GM12878 (cell line): ENCODE measurements around the gene ECI1. TPM values are rescaled to one million over a fixed set of nuclear protein-coding genes. Genes with fewer than 3 reads are reported as not detected.

ENCODE experiments used
- ATAC-seq: fragments of 200-7000 bp; cut with Tn5 transposase; 3 replicates; pipeline ENCODE4 v1.9.1; 2020; ENCODE audit warnings: mild to moderate bottlenecking, moderate library complexity
- BruUV-seq: library from RNA; stranded (reverse); fragments of 400-500 nt; replicated peaks from 2 replicates; lab custom pipeline; 2021; lab: Mats Ljungman, UMichigan
- CTCF ChIA-PET: fragments of 300-600 bp; sonication (Branson Sonifier 250); formaldehyde crosslinking; extraction: SDS; loops from one replicate; lab custom pipeline; 2021; ENCODE audit warnings: inconsistent platforms; lab: Yijun Ruan, JAX
- POLR2A ChIA-PET: fragments of 350-600 bp; formaldehyde crosslinking; extraction: SDS; loops from one replicate; lab custom pipeline; 2021; ENCODE audit warnings: inconsistent platforms; lab: Charles Lee
- RAD21 ChIA-PET: fragments of 300-600 bp; sonication (Branson Sonifier 250); formaldehyde crosslinking; loops from one replicate; lab custom pipeline; 2023; ENCODE audit warnings: antibody characterized with exemption; ENCODE audit not compliant: unreplicated experiment; lab: Charles Lee
- SMC1A ChIA-PET: fragments of 300-600 bp; sonication (Branson Sonifier 250); formaldehyde crosslinking; loops from one replicate; lab custom pipeline; 2023; ENCODE audit not compliant: unreplicated experiment, uncharacterized antibody; lab: Charles Lee
- DNase-seq: peaks from one replicate; pipeline ENCODE4 v3.0.0-alpha.2; 2011; ENCODE audit warnings: low read depth, low spot score
- FAIRE-seq: peaks from 3 replicates; lab custom pipeline; 2011; peaks lifted over from hg19 to GRCh38; lab: Jason Lieb, UNC
- H2AFZ ChIP-seq: 2 replicates; pipeline ENCODE4 v1.6.0; 2011; ENCODE audit warnings: low read depth, low read length, control low read depth; ENCODE audit not compliant: control insufficient read depth
- H3K27ac ChIP-seq: 2 replicates; pipeline ENCODE4 v1.5.1; 2011; ENCODE audit warnings: control low read depth; ENCODE audit not compliant: control insufficient read depth, insufficient read depth
- H3K27me3 ChIP-seq, 2 experiments: replicated peaks in 1 of 2; 2 replicates each; pipeline versions ENCODE4 v1.6.0 to v1.6.1; 2011; ENCODE audit warnings: low read length in 1 of 2; ENCODE audit not compliant: control insufficient read depth in 2 of 2, insufficient read depth in 2 of 2
- H3K36me3 ChIP-seq, 2 experiments: 2 replicates each; pipeline ENCODE4 v1.5.1; 2011; ENCODE audit warnings: low read length in 1 of 2; ENCODE audit not compliant: control insufficient read depth in 2 of 2, insufficient read depth in 2 of 2
- H3K4me1 ChIP-seq: 2 replicates; pipeline ENCODE4 v1.6.1; 2011; ENCODE audit warnings: mild to moderate bottlenecking, low read length, moderate library complexity, mixed read lengths; ENCODE audit not compliant: control insufficient read depth, insufficient read depth
- H3K4me2 ChIP-seq: 2 replicates; pipeline ENCODE4 v1.6.0; 2011; ENCODE audit warnings: control low read depth; ENCODE audit not compliant: control insufficient read depth, insufficient read depth
- H3K4me3 ChIP-seq: fragments of 200-600 bp; sonication (generic); 2 replicates; pipeline ENCODE4 v1.5.1; 2016
- H3K79me2 ChIP-seq: 2 replicates; pipeline ENCODE4 v1.6.0; 2011; ENCODE audit warnings: low read length; ENCODE audit not compliant: control insufficient read depth, insufficient read depth
- H3K9ac ChIP-seq: 2 replicates; pipeline ENCODE4 v1.8.0; 2011; ENCODE audit warnings: low read length, control low read depth, mixed read lengths; ENCODE audit not compliant: control insufficient read depth, insufficient read depth
- H3K9me3 ChIP-seq: replicated peaks from 3 replicates; pipeline ENCODE4 v1.5.1; 2011; ENCODE audit warnings: mild to moderate bottlenecking, low read length; ENCODE audit not compliant: control insufficient read depth, insufficient read depth
- H4K20me1 ChIP-seq: 2 replicates; pipeline ENCODE4 v1.6.0; 2011; ENCODE audit not compliant: control insufficient read depth, insufficient read depth
- ASH2L ChIP-seq: fragments of 300-600, 200-600 bp; sonication (generic); IDR thresholded peaks from 2 replicates; pipeline ENCODE4 v1.6.1; 2017; ENCODE audit warnings: low read depth, mild to moderate bottlenecking, borderline replicate concordance
- CBX5 ChIP-seq: sonication (generic); IDR thresholded peaks from 2 replicates; pipeline ENCODE4 v1.6.1; 2016; ENCODE audit warnings: low read depth, moderate library complexity, mild to moderate bottlenecking, inconsistent platforms
- EGR1 ChIP-seq, 2 experiments: IDR thresholded peaks; 1 replicate in 1 of 2; 2 replicates in 1 of 2; pipeline ENCODE4 v1.6.1; 2011 to 2012; ENCODE audit warnings: low read depth in 2 of 2, low read length in 2 of 2, borderline replicate concordance in 1 of 2, mild to moderate bottlenecking in 1 of 2, moderate library complexity in 1 of 2
- HCFC1 ChIP-seq: fragments of 150-350 bp; IDR thresholded peaks from 2 replicates; pipeline ENCODE4 v1.6.1; 2014; ENCODE audit warnings: low read length
- KDM1A ChIP-seq: fragments of 200-600 bp; sonication (generic); IDR thresholded peaks from 2 replicates; pipeline ENCODE4 v1.6.1; 2016; ENCODE audit warnings: borderline replicate concordance
- SMARCA5 ChIP-seq: fragments of 450-650 bp; IDR thresholded peaks from 2 replicates; pipeline ENCODE4 v1.6.1; 2017; ENCODE audit warnings: mild to moderate bottlenecking
- SPI1 ChIP-seq: IDR thresholded peaks from 2 replicates; pipeline ENCODE4 v1.6.1; 2011; ENCODE audit warnings: low read depth, mild to moderate bottlenecking, low read length, moderate library complexity, borderline replicate concordance; ENCODE audit not compliant: insufficient read depth
- SREBF1 ChIP-seq: IDR thresholded peaks from 2 replicates; pipeline ENCODE4 v1.6.1; 2012; ENCODE audit warnings: mild to moderate bottlenecking, low read length
- SREBF2 ChIP-seq: IDR thresholded peaks from 2 replicates; pipeline ENCODE4 v1.6.1; 2012; ENCODE audit warnings: mild to moderate bottlenecking, low read length
- TAF1 ChIP-seq: IDR thresholded peaks from 2 replicates; pipeline ENCODE4 v1.6.1; 2011; ENCODE audit warnings: mild to moderate bottlenecking, low read depth, low read length, borderline replicate concordance
- ZNF207 ChIP-seq: fragments of 450-650 bp; IDR thresholded peaks from 2 replicates; pipeline ENCODE4 v1.6.1; 2014; ENCODE audit warnings: antibody characterized with exemption, mild to moderate bottlenecking, borderline replicate concordance
- ZZZ3 ChIP-seq: IDR thresholded peaks from 2 replicates; pipeline ENCODE4 v1.6.1; 2011; ENCODE audit warnings: low read depth; ENCODE audit not compliant: control insufficient read depth, insufficient read length
- WGBS: methylation state at CpG from one replicate; pipeline ENCODE4 v1.1.6; 2016; ENCODE audit warnings: low lambda C conversion rate; ENCODE audit not compliant: insufficient replicate concordance, insufficient coverage; ENCODE audit errors: missing lambda C conversion rate; 5-methylcytosine and 5-hydroxymethylcytosine counted together
- in situ Hi-C: fragments of 300-500 bp; cut with MboI; formaldehyde crosslinking; loops from 9 replicates; pipeline ENCODE4 v1.14.3; 2018; ENCODE audit warnings: mixed read lengths
- intact Hi-C: fragments of 100-400 bp; cut with micrococcal nuclease; formaldehyde crosslinking; loops from one replicate; pipeline ENCODE4 v1.14.2; 2022; ENCODE audit not compliant: unreplicated experiment
- polyA plus RNA-seq, 11 experiments: library from polyadenylated mRNA; depleted of rRNA in 4 of 11; unstranded in 6 of 11; stranded (reverse) in 5 of 11; fragments of >200 nt; fragmentation: Nextera tagmentation in 4 of 11; fragmentation: Illumina TruSeq in 1 of 11; extraction: Ambion mirVana in 4 of 11; extraction: Trizol in 1 of 11; gene quantifications; 1 replicate in 1 of 11; 2 replicates in 10 of 11; pipeline versions ENCODE4 v1.2.1 to v1.2.3, GENCODE V29; 2011 to 2016; ENCODE audit warnings: inconsistent platforms in 2 of 11, missing spikeins in 2 of 11, low read depth in 1 of 11
- total RNA-seq, 4 experiments: library from RNA; depleted of rRNA in 3 of 4; stranded (reverse); fragments of >200 nt in 3 of 4; fragmentation: Illumina TruSeq in 1 of 4; extraction: Trizol in 1 of 4; gene quantifications; 2 replicates each; pipeline versions ENCODE4 v1.2.1 to v1.2.3, GENCODE V29; 2013 to 2021
- TF ChIP-seq, protein P1 (sequence below): fragments of 450-650 bp; IDR thresholded peaks from 2 replicates; pipeline ENCODE4 v1.6.1; 2014; ENCODE audit warnings: mild to moderate bottlenecking
- TF ChIP-seq, protein P2 (sequence below): fragments of 450-650 bp; IDR thresholded peaks from 2 replicates; pipeline ENCODE4 v1.6.1; 2017; ENCODE audit warnings: borderline replicate concordance
- TF ChIP-seq, protein P3 (sequence below), 3 experiments: IDR thresholded peaks in 2 of 3; conservative IDR thresholded peaks in 1 of 3; 2 replicates each; pipeline ENCODE4 v1.5.1; 2011; ENCODE audit warnings: low read depth in 3 of 3, low read length in 3 of 3, mild to moderate bottlenecking in 3 of 3, control low read depth in 2 of 3, moderate library complexity in 2 of 3, inconsistent platforms in 1 of 3, mixed read lengths in 1 of 3; ENCODE audit not compliant: control insufficient read depth in 2 of 3, insufficient read depth in 1 of 3; ENCODE audit errors: extremely low read depth in 1 of 3
- TF ChIP-seq, protein P4 (sequence below): IDR thresholded peaks from 2 replicates; pipeline ENCODE4 v1.6.1; 2012; ENCODE audit warnings: low read length, inconsistent platforms

Gene ECI1
- total and polyA plus RNA-seq, 10 of the 15 experiments (the other 5 are each of a cell fraction or from before 2014, with no cell fraction given), result 2.2 to 82.1 (median 24.8) TPM

DNA sequence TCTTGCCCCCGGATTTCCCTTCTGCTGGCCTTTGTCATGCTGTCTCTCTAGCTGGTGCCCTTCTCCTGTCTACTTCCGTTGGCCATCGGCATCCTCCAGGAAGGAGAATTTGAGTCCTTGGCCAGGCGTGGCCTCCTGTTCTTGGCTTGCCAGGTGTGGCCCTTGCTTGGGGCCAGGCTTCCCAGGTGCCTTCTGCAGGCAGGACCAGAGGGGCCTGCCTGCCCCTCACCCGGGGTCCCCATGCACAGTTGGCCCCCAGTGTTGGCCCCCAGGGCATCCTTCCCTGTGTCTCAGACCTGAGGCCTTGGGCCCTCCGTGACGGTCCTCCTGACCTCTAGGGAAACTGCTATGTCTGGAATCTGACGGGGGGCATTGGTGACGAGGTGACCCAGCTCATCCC, 43.5 kb downstream of the ECI1 start (continued):
- TF ChIP-seq, protein P1, sequence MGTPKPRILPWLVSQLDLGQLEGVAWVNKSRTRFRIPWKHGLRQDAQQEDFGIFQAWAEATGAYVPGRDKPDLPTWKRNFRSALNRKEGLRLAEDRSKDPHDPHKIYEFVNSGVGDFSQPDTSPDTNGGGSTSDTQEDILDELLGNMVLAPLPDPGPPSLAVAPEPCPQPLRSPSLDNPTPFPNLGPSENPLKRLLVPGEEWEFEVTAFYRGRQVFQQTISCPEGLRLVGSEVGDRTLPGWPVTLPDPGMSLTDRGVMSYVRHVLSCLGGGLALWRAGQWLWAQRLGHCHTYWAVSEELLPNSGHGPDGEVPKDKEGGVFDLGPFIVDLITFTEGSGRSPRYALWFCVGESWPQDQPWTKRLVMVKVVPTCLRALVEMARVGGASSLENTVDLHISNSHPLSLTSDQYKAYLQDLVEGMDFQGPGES, result no peak
- no peak for TF ChIP-seq SPI1
- TF ChIP-seq ASH2L, result no peak

DNA sequence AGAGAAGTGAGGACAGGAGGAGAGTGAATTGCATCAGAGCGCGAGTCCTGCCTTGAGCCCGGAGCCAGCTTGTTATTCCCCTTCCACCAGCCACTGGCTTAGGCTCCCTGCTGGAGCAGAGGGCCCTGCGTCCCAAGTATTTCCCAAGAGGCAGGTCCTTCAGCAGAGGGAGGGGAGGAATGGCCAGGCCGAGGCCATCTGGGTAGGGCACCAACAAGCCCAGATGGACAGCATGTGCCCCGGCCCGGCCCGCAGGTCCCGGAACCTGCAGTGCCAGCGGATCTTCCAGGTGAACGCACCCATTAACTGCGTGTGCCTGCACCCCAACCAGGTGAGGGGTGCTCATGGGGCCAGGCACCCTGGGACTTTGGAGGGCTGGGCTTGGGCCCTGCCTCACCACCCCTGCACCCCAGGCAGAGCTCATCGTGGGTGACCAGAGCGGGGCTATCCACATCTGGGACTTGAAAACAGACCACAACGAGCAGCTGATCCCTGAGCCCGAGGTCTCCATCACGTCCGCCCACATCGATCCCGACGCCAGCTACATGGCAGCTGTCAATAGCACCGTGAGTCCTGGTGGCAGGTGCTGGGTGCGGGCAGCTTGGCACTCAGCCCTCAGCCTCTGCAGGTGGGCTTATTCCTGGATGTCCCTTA, 44.5 kb downstream of the ECI1 start:
- H2AFZ ChIP-seq, result no peak overlapping the region
- no peak overlapping the region for H3K27ac ChIP-seq
- H4K20me1 ChIP-seq, result no peaks in the 10 kb centered on the region
- BruUV-seq, result no TSS peak
- peaks cover 8 to 19% of the 10 kb centered on the region in 2 experiments; a peak in 3 of 4 replicates for H3K36me3 ChIP-seq
- WGBS, result 90% methylated on average over 23 of the region's 23 CpGs
- no peak for FAIRE-seq
- H3K9me3 ChIP-seq, result no peaks in the 10 kb centered on the region
- no peak for ATAC-seq
- DNase-seq, result no peak
- in situ Hi-C loops (no loop called here), intact Hi-C loops (loop anchor here (5.0 kb wide), 1 partner anchor 45 kb away; the partner anchor contains the start of gene ECI1)
- peaks cover 6% of the 10 kb centered on the region; the same call in 1 of the 2 replicates for H3K4me1 ChIP-seq
- H3K79me2 ChIP-seq, result peaks cover 20% of the 10 kb centered on the region
- H3K4me3 ChIP-seq, result peak overlapping the region; percentile 93
- ChIA-PET CTCF (interaction anchor here (0.6 kb wide), 1 partner anchor 120 kb away, joined by 3 read pairs; no protein-coding TSS in a partner anchor), SMC1A (no interaction called here), POLR2A (interaction anchor here (0.5 to 1.5 kb wide), 5 partner anchors 8 to 281 kb away, joined by 3 to 9 read pairs (median 4); partner anchors contain the start of genes ECI1, PGP and TRAF7), RAD21 (interaction anchor here (1.5 kb wide), 1 partner anchor 8 kb away, joined by 3 read pairs; the partner anchor contains the start of gene PGP)
- H3K27me3 ChIP-seq, result no peaks in the 10 kb centered on the region
- TF ChIP-seq, protein P2, sequence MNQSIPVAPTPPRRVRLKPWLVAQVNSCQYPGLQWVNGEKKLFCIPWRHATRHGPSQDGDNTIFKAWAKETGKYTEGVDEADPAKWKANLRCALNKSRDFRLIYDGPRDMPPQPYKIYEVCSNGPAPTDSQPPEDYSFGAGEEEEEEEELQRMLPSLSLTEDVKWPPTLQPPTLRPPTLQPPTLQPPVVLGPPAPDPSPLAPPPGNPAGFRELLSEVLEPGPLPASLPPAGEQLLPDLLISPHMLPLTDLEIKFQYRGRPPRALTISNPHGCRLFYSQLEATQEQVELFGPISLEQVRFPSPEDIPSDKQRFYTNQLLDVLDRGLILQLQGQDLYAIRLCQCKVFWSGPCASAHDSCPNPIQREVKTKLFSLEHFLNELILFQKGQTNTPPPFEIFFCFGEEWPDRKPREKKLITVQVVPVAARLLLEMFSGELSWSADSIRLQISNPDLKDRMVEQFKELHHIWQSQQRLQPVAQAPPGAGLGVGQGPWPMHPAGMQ, result no peak
- no peak for TF ChIP-seq CBX5
- no peak for TF ChIP-seq TAF1
- TF ChIP-seq, protein P3, sequence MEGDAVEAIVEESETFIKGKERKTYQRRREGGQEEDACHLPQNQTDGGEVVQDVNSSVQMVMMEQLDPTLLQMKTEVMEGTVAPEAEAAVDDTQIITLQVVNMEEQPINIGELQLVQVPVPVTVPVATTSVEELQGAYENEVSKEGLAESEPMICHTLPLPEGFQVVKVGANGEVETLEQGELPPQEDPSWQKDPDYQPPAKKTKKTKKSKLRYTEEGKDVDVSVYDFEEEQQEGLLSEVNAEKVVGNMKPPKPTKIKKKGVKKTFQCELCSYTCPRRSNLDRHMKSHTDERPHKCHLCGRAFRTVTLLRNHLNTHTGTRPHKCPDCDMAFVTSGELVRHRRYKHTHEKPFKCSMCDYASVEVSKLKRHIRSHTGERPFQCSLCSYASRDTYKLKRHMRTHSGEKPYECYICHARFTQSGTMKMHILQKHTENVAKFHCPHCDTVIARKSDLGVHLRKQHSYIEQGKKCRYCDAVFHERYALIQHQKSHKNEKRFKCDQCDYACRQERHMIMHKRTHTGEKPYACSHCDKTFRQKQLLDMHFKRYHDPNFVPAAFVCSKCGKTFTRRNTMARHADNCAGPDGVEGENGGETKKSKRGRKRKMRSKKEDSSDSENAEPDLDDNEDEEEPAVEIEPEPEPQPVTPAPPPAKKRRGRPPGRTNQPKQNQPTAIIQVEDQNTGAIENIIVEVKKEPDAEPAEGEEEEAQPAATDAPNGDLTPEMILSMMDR (IDR thresholded peaks at IDR 0.05 in 2 of 3, conservative IDR thresholded peaks at IDR 0.05 in 1 of 3; ENCODE audit: control insufficient read depth in 2 of 3, extremely low read depth in 1 of 3, insufficient read depth in 1 of 3, low read depth in 3 of 3, low read length in 3 of 3), result no peak
- TF ChIP-seq, protein P4, sequence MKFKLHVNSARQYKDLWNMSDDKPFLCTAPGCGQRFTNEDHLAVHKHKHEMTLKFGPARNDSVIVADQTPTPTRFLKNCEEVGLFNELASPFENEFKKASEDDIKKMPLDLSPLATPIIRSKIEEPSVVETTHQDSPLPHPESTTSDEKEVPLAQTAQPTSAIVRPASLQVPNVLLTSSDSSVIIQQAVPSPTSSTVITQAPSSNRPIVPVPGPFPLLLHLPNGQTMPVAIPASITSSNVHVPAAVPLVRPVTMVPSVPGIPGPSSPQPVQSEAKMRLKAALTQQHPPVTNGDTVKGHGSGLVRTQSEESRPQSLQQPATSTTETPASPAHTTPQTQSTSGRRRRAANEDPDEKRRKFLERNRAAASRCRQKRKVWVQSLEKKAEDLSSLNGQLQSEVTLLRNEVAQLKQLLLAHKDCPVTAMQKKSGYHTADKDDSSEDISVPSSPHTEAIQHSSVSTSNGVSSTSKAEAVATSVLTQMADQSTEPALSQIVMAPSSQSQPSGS, result no peak
- no peak for TF ChIP-seq HCFC1
- TF ChIP-seq SREBF1, result no peak
- TF ChIP-seq EGR1 (IDR thresholded peaks at IDR 0.05; ENCODE audit: borderline replicate concordance in 1 of 2, low read depth in 2 of 2, low read length in 2 of 2), result no peak
- TF ChIP-seq ZNF207, result no peak
- no peak for TF ChIP-seq SMARCA5
- TF ChIP-seq SREBF2, result no peak
- TF ChIP-seq KDM1A, result no peak
- TF ChIP-seq ZZZ3, result no peak
- peak overlapping the region; percentile 78; the same call in 1 of the 2 replicates for H3K9ac ChIP-seq
- H3K4me2 ChIP-seq, result peak overlapping the region; percentile 89
